ENCODE measurements around the gene ZNRD2.
"Not testable (repeated sequence)": the region's sequence is repeated elsewhere in the genome, so short reads cannot be mapped to it uniquely, and the experiment has no call there.

The ZNRD2 gene

GRCh38 chr11:65569973-65570918 is at the start of gene ZNRD2:
TSS of gene ZNRD2 (plus strand) at chr11:65570477. CDS start at chr11:65570492, 15 bp downstream.
- peak; percentile 96 for DNase-seq (ENCODE audit: low spot score)

GRCh38 chr11:65521777-65522521 is 48.3 kb upstream of the ZNRD2 start:
- DNase-seq (ENCODE audit: low spot score): not testable (repeated sequence)

- DNase-seq (ENCODE audit: low spot score): not testable (repeated sequence)
Observed at GRCh38 chr11:65522718-65523630, 47.3 kb upstream of the ZNRD2 start.

GRCh38 chr11:65523631-65523968 is 46.7 kb upstream of the ZNRD2 start:
- DNase-seq (ENCODE audit: low spot score): not testable (repeated sequence)

GRCh38 chr11:65524014-65524740 is 46.1 kb upstream of the ZNRD2 start:
- DNase-seq (ENCODE audit: low spot score): peak; percentile 40

- peak; percentile 98 for DNase-seq (ENCODE audit: low spot score)
Observed at GRCh38 chr11:65524741-65525545, 45.3 kb upstream of the ZNRD2 start, which contains the start of gene SCYL1. TSS of gene SCYL1 (plus strand) at chr11:65525083. CDS start at chr11:65525154, 71 bp downstream.

GRCh38 chr11:65525546-65526480 is 44.5 kb upstream of the ZNRD2 start:
- DNase-seq (ENCODE audit: low spot score): no peak

- no peak for DNase-seq (ENCODE audit: low spot score)
Observed at GRCh38 chr11:65526744-65527143, 43.5 kb upstream of the ZNRD2 start.

- no peak for DNase-seq (ENCODE audit: low spot score)
Observed at GRCh38 chr11:65528819-65529350, 41.4 kb upstream of the ZNRD2 start.

- DNase-seq (ENCODE audit: low spot score): no peak
Observed at GRCh38 chr11:65529475-65530156, 40.7 kb upstream of the ZNRD2 start.

GRCh38 chr11:65530157-65530496 is 40.1 kb upstream of the ZNRD2 start:
- DNase-seq (ENCODE audit: low spot score): no peak

- no peak for DNase-seq (ENCODE audit: low spot score)
Observed at GRCh38 chr11:65532388-65533064, 37.8 kb upstream of the ZNRD2 start.

- DNase-seq (ENCODE audit: low spot score): no peak
Observed at GRCh38 chr11:65535102-65535501, 35.2 kb upstream of the ZNRD2 start.

- no peak for DNase-seq (ENCODE audit: low spot score)
Observed at GRCh38 chr11:65536412-65537295, 33.6 kb upstream of the ZNRD2 start.

- DNase-seq (ENCODE audit: low spot score): no peak
Observed at GRCh38 chr11:65537296-65537597, 33.0 kb upstream of the ZNRD2 start.

- DNase-seq (ENCODE audit: low spot score): no peak
Observed at GRCh38 chr11:65537620-65538231, 32.6 kb upstream of the ZNRD2 start.

Data from GM03348 (cell line).